PFSK-1 (cell line): ENCODE results near the gene ICA1.

Experiments used
- POLR2AphosphoS5 ChIP-seq: IDR thresholded peaks from 2 replicates; pipeline ENCODE4 v1.6.1; 2012; ENCODE audit warnings: low read depth, mild to moderate bottlenecking, control low read depth, low read length, moderate library complexity
- REST ChIP-seq, 2 experiments: IDR thresholded peaks; 2 replicates each; pipeline versions ENCODE4 v1.6.1 to v1.8.0; 2011 to 2012; ENCODE audit warnings: low read depth in 2 of 2, low read length in 2 of 2, control low read depth in 1 of 2, inconsistent platforms in 1 of 2, mild to moderate bottlenecking in 1 of 2, moderate library complexity in 1 of 2; ENCODE audit not compliant: insufficient read depth in 1 of 2
- SIN3A ChIP-seq: IDR thresholded peaks from 2 replicates; pipeline ENCODE4 v1.6.1; 2012; ENCODE audit warnings: mild to moderate bottlenecking, low read length, moderate library complexity, borderline replicate concordance; ENCODE audit not compliant: insufficient read depth
- TAF1 ChIP-seq: IDR thresholded peaks from 2 replicates; pipeline ENCODE4 v1.6.1; 2012; ENCODE audit warnings: low read length, control low read depth, borderline replicate concordance; ENCODE audit not compliant: insufficient read depth

- no peak for TF ChIP-seq TAF1
- TF ChIP-seq REST (IDR thresholded peaks at IDR 0.05; ENCODE audit: insufficient read depth in 1 of 2, low read depth in 2 of 2, low read length in 2 of 2), result no peak
- no peak for TF ChIP-seq POLR2AphosphoS5
- no peak for TF ChIP-seq SIN3A
Measured at GRCh38 chr7:8282871-8283270, 20.9 kb upstream of the ICA1 start.
